Germinal center (tissue), 1 donor: Measurements from ENCODE around the gene TSPAN16.

Experiments
- DNase-seq: peaks from one replicate; pipeline ENCODE4 v3.0.0; 2012; ENCODE audit warnings: mixed read lengths, low spot score

Gene TSPAN16, protein sequence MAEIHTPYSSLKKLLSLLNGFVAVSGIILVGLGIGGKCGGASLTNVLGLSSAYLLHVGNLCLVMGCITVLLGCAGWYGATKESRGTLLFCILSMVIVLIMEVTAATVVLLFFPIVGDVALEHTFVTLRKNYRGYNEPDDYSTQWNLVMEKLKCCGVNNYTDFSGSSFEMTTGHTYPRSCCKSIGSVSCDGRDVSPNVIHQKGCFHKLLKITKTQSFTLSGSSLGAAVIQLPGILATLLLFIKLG

GRCh38 chr19:11295665-11296245, at the start of gene TSPAN16:
TSPAN16 (plus strand) TSS chr19:11296160; CDS start chr19:11296298, 138 bp downstream.
- DNase-seq, result no peak

DNA sequence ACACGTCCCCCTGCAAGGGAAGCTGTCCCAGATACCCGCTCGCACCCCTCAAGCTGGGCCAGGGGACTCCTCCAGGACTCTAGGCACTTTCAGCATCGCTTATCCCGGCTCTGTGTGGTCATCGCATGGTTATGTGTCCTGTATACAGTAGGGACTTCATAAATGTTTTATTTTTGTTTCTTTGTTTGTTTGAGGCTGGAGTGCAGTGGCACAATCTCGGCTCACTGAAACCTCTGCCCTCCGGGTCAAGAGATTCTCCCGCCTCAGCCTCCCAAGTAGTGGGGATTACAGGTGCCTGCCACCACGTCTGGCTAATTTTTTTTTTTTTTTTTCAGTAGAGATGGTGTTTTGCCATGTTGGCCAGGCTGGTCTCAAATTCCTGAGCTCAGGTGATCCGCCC, 49.0 kb upstream of the TSPAN16 start:
- DNase-seq, result no peak

DNA sequence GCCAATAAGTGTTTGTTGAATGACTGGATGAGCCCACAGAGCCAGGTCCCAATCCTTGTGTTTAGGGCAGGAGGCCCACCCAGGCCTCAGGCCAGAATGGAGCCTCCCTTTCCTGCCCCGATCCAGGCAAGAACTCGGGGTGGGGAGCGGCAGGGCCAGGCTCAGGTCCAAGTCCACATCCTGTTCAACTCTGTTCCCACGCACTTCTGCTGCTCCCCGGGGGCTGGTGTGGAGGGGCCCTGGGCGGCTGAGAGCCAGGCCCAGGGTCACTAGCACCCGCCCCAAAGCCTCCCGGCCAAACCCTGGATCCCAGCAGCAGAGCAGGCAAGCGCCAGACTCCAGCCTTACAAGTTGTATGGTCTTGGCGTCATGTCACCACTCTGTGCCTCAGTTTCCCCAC, 48.6 kb upstream of the TSPAN16 start:
- DNase-seq, result no peak

GRCh38 chr19:11247934-11248333, 48.0 kb upstream of the TSPAN16 start:
- DNase-seq, result no peak

DNA sequence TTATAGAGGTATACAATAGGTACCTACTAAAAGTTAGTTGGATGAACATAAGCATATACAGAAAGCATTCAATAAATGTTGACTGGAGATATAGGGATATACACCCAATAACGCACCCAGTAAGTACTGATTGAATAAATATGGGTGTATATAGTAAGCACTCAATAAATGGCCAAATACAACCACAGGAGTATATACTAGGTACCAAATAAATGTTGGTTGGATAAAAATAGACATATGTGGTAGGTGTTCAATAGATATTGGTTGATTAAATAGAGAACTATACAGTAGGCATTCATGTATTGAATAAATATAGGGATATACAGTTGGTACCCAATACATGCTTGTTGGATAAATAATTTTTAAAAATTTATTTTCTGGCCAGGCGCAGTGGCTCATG, 47.1 kb upstream of the TSPAN16 start:
- no peak for DNase-seq

DNA sequence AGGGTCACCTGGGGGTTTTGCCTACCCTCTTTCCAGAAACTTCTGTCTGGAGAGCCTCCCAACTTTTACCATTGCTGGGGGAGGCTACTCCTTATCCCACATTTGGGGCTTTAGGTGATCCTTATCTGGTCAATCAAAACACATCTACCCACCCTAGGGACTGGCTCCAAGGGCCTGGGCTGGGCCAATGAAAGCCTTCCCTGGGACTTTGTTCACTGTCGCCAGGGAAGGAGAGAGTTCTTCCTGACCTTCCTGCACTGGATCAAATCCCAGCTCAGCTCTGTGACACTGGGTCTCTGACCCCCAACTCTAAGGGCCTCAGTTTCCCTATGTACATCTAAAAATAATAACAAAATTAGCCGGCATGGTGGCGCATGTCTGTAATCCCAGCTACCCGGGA, 44.7 kb upstream of the TSPAN16 start:
- DNase-seq, result no peak

DNA sequence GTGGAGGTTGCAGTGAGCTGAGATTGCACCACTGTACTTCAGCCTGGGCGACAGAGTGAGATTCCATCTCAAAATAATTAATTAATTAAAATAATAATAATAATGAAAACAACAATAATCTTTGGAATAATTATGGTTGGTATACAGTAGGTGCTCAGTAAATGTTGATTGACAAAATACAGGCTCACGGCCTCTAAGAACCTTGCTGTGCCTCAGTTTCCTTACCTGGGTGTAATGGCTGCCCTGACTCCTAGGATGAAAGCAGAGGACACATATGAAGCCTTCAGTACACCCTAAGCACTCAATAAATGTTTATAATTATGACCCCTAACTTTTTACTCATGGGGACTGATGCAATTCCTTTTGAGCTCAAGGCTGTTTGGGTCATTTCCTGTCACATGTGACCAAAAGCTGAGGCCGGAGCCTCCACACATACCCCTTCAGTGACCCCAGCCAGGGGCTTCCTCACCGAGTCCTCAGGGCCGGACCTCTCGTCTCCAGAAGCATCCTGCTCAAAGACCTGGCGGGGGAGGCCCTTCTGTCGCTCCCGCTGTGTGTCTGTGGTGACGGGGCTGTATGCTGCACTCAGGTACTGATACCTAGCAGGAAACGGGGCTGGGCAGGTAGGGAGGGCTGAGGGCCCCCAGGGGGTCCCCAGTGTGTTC, 44.2 kb upstream of the TSPAN16 start:
- no peak for DNase-seq

- no peak for DNase-seq
Measured at GRCh38 chr19:11252665-11253355, 43.1 kb upstream of the TSPAN16 start.

- no peak for DNase-seq
Measured at GRCh38 chr19:11254666-11255065, 41.3 kb upstream of the TSPAN16 start.

GRCh38 chr19:11256189-11256588, 39.8 kb upstream of the TSPAN16 start:
- DNase-seq, result no peak

DNA sequence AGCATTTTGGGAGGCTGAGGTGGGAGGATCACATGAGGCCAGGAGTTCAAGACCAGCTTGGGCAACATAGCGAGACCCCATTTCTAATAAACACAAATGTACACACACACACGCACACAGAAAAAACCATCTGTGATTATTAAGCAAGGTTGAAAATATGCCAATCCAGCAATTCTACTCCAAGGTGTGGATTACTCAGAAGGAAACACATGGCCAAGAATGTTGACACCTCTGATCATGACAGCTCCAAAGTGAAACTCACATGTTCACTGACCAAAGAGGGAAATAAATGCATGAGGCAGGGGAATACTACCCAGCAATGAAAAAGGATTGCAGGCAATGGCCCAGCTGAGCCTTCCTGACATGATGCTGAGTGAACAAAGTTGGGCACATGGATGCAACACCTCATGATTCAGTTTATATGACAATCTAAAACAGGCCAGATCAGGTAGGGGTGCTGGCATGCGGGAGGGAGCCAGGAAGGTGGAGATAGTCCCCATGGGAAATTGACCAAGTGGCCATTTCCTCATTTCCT, 38.0 kb upstream of the TSPAN16 start:
- DNase-seq, result no peak

DNA sequence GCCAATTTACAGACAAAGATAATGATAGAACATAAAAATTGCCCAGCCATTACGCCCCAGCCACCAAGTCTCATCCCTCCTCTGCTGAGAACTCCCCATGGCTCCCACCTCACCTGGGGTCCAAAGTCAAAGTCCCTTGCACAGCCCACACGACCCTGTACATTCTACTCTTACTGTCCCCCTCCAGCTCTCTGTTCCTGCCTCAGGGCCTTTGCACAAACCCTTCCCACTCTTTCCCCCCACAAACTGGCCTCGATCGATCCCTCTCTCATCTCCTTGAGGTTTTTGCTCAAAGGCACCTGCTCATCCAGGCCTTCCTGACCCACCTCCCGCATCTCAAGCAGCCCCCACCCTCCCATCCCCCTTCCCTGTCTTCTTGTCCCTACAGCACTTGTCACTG, 35.0 kb upstream of the TSPAN16 start:
- no peak for DNase-seq

GRCh38 chr19:11261431-11261970, 34.5 kb upstream of the TSPAN16 start:
- DNase-seq, result no peak

DNA sequence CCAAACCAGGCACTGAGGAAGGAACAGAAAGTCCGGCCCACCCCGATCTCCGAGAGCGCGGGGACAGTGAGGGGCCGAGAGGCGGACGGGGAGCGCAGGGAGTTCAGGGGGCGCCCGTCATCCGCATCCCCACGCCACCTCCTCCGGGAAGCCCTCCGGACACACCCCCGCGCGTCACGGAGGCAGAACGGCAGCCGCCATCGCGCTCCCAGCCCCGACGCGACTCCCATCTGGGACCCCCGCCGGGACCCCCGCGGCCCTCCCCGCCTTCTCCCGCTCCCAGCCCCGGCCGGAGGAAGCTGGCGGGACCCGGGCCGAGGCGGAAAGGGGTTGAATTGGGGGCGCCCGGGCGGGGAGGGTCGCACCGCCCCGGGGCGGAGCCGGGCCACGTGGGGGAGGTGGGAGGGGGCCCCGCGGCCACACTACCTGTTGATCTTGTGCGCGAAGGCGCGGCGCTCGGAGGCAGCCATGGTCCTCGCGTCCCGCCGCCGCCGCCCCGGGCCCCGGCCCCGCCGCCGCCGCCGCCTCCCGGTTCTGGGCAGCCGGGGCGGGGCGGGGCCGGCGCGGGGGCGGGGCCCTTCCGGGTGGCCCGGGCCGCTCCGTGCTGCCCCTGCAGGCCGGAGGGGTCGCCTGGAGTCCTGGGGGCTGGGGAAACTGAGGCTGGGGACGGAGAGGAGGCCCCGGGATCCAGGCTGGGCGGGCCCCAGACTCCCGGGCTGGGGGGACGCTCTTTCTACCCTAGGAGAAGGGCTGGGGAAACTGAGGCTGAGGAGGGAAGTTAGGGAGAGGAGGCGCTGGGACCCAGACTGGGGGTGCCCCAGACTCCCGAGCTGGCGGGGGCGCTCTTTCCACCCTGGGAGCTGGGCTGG, 33.8 kb upstream of the TSPAN16 start, which contains the start of gene DOCK6:
TSS of gene DOCK6 (minus strand) at position 554 of the 869 bp plus-strand sequence. CDS start at position 470, 84 bp downstream.
- DNase-seq, result peak; percentile 47

- no peak for DNase-seq
Measured at GRCh38 chr19:11263726-11264125, 32.2 kb upstream of the TSPAN16 start.

DNA sequence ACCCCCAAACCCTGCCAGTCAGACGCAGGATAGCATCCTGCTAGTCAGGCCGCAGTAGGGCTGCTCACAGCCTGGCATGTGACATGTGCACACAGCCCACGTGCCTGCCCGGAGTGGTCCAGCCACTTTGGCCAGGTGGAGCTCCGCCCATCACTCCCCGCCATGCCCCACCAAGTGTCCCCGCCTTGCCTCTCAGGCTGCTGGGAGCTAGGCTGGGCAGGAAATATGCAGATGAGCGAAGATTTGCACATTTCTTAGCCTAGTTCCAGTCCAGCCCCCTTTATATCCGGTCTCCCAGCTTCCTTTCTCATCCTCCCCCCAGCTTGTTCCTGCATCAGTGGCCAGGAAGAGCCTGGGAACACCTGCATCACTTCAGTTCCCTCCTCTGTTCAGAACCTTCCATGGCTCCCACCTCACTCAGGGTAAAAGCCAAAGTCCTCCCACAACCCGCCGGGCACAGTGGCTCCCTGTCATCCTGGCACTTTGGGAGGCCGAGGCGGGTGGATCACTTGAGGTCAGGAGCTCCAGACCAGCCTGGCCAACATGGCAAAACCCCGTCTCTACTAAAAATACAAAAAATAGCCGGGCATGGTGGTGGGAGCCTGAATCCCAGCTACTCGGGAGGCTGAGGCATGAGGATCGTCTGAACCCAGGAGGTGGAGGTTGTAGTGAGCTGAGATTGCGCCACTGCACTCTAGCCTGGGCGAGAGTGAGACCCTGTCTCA, 31.3 kb upstream of the TSPAN16 start:
- no peak for DNase-seq

DNA sequence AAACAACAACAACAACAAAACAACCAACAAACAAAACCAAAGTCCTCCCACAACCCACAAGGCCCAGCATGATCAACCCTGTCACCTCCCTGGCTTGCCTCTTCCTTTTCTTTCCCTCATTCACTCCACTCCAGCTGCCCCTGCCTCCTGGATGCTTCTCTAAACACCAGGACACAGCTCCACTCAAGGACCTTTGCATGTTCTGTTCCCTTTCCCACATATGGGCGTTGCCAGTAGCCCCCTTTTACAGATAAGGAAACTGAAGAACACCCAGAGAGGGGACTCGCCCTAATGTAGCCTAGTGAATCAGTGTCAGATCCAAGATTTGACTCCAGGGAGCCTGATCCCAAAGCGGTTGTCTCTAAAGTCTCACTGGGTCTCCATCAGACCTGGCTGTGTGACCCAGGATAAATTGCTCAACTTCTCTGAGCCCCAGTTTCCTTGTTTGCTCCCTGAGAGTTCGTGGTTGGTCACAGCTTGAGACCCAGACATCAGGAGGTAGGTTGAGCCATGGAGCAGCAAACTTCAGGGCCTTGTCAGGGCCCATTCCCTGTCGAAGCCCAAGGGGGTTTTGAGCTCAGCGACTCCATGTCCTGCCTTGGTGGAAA, 30.7 kb upstream of the TSPAN16 start:
- no peak for DNase-seq

GRCh38 chr19:11265785-11266236, 30.1 kb upstream of the TSPAN16 start:
- DNase-seq, result no peak

DNA sequence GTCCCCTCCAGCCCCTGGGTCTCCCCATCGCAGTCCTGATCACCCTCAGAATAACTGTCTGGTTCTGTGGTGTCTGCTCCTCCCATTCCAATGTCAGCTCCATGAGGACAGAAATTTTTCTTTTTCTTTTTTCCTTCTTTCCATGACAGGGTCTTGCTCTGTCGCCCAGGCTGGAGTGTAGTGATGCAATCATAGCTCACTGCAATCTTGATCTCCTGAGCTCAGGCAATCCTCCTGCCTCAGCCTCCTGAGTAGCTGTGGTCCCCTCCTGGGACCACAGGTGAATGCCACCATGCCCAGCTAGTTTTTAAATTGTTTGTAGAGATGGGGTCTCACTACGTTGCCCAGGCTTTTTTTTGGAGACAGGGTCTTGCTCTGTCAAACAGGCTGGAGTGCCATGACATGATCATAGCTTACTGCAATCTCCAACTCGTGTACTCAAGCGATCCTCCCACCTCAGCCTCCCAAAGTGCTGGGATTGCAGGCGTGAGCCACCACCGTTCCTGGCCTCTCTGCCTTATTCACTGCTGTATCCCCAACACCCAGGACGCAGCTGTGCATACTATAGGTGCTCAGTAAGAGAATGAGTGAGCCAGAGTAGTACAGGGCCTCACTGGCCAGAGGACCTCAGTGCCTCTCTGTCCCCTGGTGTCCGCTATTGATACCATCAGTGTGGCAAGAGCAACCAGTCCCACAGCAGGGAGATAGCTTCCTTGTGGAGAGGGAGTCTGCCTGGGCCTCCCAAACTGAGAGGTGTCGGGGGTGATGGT, 28.5 kb upstream of the TSPAN16 start:
- DNase-seq, result no peak
